HepG2 (cell line): ENCODE data around the gene EIF4E. TPM values are rescaled to one million over a fixed set of nuclear protein-coding genes. Genes with fewer than 3 reads are reported as not detected.

ENCODE experiments used
- AGO2 ChIP-seq: fragments of 200-400 bp; formaldehyde crosslinking; optimal IDR thresholded peaks from 2 replicates; pipeline ENCODE3; 2017; ENCODE audit warnings: mild to moderate bottlenecking, low read depth, low read length, moderate library complexity
- CCAR2 ChIP-seq: fragments of 200-400 bp; formaldehyde crosslinking; optimal IDR thresholded peaks from 2 replicates; pipeline ENCODE3; 2018; ENCODE audit warnings: low read depth, mild to moderate bottlenecking, low read length, moderate library complexity
- ERF ChIP-seq: IDR thresholded peaks from 2 replicates; pipeline ENCODE4 v1.6.1; 2018; ENCODE audit warnings: missing biosample characterization, missing genetic modification reagents
- GLI4 ChIP-seq: sonication (generic); formaldehyde crosslinking; IDR thresholded peaks from 2 replicates; pipeline ENCODE4 v1.5.1; 2020; ENCODE audit warnings: missing genetic modification reagents, mild to moderate bottlenecking, moderate library complexity, borderline replicate concordance
- KLF12 ChIP-seq: sonication (generic); formaldehyde crosslinking; IDR thresholded peaks from 2 replicates; pipeline ENCODE4 v1.4.0; 2020; ENCODE audit warnings: missing genetic modification reagents, borderline replicate concordance
- KLF6 ChIP-seq: IDR thresholded peaks from 2 replicates; pipeline ENCODE4 v1.8.0; 2016; ENCODE audit warnings: missing biosample characterization, missing genetic modification reagents
- NAIF1 ChIP-seq: sonication (generic); formaldehyde crosslinking; IDR thresholded peaks from 2 replicates; pipeline ENCODE4 v1.5.0; 2020; ENCODE audit warnings: mild to moderate bottlenecking, missing genetic modification reagents, borderline replicate concordance
- THAP7 ChIP-seq: sonication (generic); formaldehyde crosslinking; IDR thresholded peaks from 2 replicates; pipeline ENCODE4 v1.8.1; 2023; ENCODE audit warnings: mild to moderate bottlenecking, missing genetic modification reagents
- U2AF2 ChIP-seq: fragments of 200-400 bp; formaldehyde crosslinking; IDR thresholded peaks from 2 replicates; pipeline ENCODE4 v1.6.1; 2017; ENCODE audit warnings: low read depth, mild to moderate bottlenecking, low read length
- YEATS2 ChIP-seq: sonication (generic); formaldehyde crosslinking; IDR thresholded peaks from 2 replicates; pipeline ENCODE4 v1.4.0; 2020; ENCODE audit warnings: missing genetic modification reagents, borderline replicate concordance
- ZNF251 ChIP-seq: sonication (generic); formaldehyde crosslinking; IDR thresholded peaks from 2 replicates; pipeline ENCODE4 v1.9.0; 2021; ENCODE audit warnings: mild to moderate bottlenecking, missing genetic modification reagents
- ZNF276 ChIP-seq: sonication (generic); formaldehyde crosslinking; IDR thresholded peaks from 2 replicates; pipeline ENCODE4 v1.4.0; 2020; ENCODE audit warnings: mild to moderate bottlenecking, low read depth, missing genetic modification reagents
- ZNF33B ChIP-seq: sonication (generic); formaldehyde crosslinking; IDR thresholded peaks from 2 replicates; pipeline ENCODE4 v1.5.1; 2020; ENCODE audit warnings: mild to moderate bottlenecking, missing genetic modification reagents
- polyA plus RNA-seq, 8 experiments: library from polyadenylated mRNA; depleted of rRNA in 3 of 8; stranded (reverse) in 7 of 8; unstranded in 1 of 8; fragments of >200 nt; fragmentation: Illumina TruSeq in 4 of 8; extraction: Trizol in 4 of 8; gene quantifications; 2 replicates each; pipeline versions ENCODE4 v1.2.1 to v1.2.3, GENCODE V29; 2011 to 2016; ENCODE audit warnings: low read depth in 4 of 8, missing spikeins in 1 of 8, mixed read lengths in 1 of 8; ENCODE audit not compliant: insufficient read depth in 1 of 8
- total RNA-seq, 5 experiments: library from RNA; depleted of rRNA; stranded (reverse); fragments of >200 nt; fragmentation: Illumina TruSeq; extraction: Trizol; gene quantifications; 2 replicates each; pipeline ENCODE4 v1.2.3, GENCODE V29; 2016; ENCODE audit warnings: low read depth in 1 of 5
- TF ChIP-seq, protein P1 (sequence below): sonication (generic); formaldehyde crosslinking; IDR thresholded peaks from 2 replicates; pipeline ENCODE4 v1.4.0; 2020; ENCODE audit warnings: missing genetic modification reagents
- TF ChIP-seq, protein P2 (sequence below): sonication (generic); formaldehyde crosslinking; IDR thresholded peaks from 2 replicates; pipeline ENCODE4 v1.4.0; 2020; ENCODE audit warnings: missing genetic modification reagents
- TF ChIP-seq, protein P3 (sequence below): sonication (generic); formaldehyde crosslinking; IDR thresholded peaks from 2 replicates; pipeline ENCODE4 v1.4.0; 2020; ENCODE audit warnings: low read depth, mild to moderate bottlenecking, missing genetic modification reagents

Gene EIF4E
- total and polyA plus RNA-seq, 2 of the 13 experiments (the other 11 are each of a cell fraction or from before 2014, with no cell fraction given), result 50.8 to 194 TPM

GRCh38 chr4:98928505-98929340, at the start of gene EIF4E (continued):
- TF ChIP-seq ZNF276 (CRISPR knock-in tag) (no peak), KLF12 (no peak), KLF6 (CRISPR knock-in tag) (0 out of 2 replicates have a peak, but pooled peaks have one; percentile 18), CCAR2 (no peak), GLI4 (CRISPR knock-in tag) (peak; percentile 72; the same call in 1 of the 2 replicates), AGO2 (peak; percentile 90), THAP7 (CRISPR knock-in tag) (0 out of 2 replicates have a peak, but pooled peaks have one; percentile 27), ERF (peak; percentile 53; the same call in 1 of the 2 replicates), YEATS2 (CRISPR knock-in tag) (peak; percentile 42; the same call in 1 of the 2 replicates), NAIF1 (CRISPR knock-in tag) (peak; percentile 76; the same call in 1 of the 2 replicates), ZNF33B (CRISPR knock-in tag) (no peak), U2AF2 (peak; percentile 14; the same call in 1 of the 2 replicates), ZNF251 (CRISPR knock-in tag) (no peak)
- TF ChIP-seq, protein P1, sequence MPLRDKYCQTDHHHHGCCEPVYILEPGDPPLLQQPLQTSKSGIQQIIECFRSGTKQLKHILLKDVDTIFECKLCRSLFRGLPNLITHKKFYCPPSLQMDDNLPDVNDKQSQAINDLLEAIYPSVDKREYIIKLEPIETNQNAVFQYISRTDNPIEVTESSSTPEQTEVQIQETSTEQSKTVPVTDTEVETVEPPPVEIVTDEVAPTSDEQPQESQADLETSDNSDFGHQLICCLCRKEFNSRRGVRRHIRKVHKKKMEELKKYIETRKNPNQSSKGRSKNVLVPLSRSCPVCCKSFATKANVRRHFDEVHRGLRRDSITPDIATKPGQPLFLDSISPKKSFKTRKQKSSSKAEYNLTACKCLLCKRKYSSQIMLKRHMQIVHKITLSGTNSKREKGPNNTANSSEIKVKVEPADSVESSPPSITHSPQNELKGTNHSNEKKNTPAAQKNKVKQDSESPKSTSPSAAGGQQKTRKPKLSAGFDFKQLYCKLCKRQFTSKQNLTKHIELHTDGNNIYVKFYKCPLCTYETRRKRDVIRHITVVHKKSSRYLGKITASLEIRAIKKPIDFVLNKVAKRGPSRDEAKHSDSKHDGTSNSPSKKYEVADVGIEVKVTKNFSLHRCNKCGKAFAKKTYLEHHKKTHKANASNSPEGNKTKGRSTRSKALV (CRISPR knock-in tag), result no peak
- TF ChIP-seq, protein P2, sequence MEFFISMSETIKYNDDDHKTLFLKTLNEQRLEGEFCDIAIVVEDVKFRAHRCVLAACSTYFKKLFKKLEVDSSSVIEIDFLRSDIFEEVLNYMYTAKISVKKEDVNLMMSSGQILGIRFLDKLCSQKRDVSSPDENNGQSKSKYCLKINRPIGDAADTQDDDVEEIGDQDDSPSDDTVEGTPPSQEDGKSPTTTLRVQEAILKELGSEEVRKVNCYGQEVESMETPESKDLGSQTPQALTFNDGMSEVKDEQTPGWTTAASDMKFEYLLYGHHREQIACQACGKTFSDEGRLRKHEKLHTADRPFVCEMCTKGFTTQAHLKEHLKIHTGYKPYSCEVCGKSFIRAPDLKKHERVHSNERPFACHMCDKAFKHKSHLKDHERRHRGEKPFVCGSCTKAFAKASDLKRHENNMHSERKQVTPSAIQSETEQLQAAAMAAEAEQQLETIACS, result 0 out of 2 replicates have a peak, but pooled peaks have one; percentile 14
- TF ChIP-seq, protein P3, sequence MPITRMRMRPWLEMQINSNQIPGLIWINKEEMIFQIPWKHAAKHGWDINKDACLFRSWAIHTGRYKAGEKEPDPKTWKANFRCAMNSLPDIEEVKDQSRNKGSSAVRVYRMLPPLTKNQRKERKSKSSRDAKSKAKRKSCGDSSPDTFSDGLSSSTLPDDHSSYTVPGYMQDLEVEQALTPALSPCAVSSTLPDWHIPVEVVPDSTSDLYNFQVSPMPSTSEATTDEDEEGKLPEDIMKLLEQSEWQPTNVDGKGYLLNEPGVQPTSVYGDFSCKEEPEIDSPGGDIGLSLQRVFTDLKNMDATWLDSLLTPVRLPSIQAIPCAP (CRISPR knock-in tag), result no peak
